ENCODE data around the gene ATF7.

ATF7 gene

DNA sequence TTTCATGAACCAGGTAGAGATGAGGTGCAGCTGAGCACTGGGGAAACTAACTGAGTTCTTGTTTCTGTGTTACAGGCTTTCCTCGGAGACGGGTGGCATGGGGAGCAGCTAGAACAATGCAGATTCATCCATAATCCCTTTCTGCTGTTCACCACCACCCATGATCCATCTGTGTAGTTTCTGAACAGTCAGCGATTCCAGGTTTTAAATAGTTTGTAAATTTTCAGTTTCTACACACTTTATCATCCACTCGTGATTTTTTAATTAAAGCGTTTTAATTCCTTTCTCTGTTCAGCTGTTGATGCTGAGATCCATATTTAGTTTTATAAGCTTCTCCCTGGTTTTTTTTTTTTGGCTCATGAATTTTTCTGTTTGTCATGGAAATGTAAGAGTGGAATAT, 146.9 kb downstream of the ATF7 start:
- no peaks in the 10 kb centered on the region for H3K9me3 ChIP-seq (ENCODE audit: low read depth, low read length)
- H3K9ac ChIP-seq (ENCODE audit: insufficient read length) = no peak overlapping the region
- peaks cover 84% of the 10 kb centered on the region for H3K36me3 ChIP-seq (ENCODE audit: insufficient read depth, low read length)
- no peak for TF ChIP-seq FOXP2 (optimal IDR thresholded peaks at IDR 0.05; ENCODE audit: control extremely low read depth, extremely low read length, insufficient read depth)
- no peak for DNase-seq (ENCODE audit: low read depth, low spot score)
- peak overlapping the region; percentile 80 for H3K27ac ChIP-seq
- H3K4me3 ChIP-seq = no peak overlapping the region

DNA sequence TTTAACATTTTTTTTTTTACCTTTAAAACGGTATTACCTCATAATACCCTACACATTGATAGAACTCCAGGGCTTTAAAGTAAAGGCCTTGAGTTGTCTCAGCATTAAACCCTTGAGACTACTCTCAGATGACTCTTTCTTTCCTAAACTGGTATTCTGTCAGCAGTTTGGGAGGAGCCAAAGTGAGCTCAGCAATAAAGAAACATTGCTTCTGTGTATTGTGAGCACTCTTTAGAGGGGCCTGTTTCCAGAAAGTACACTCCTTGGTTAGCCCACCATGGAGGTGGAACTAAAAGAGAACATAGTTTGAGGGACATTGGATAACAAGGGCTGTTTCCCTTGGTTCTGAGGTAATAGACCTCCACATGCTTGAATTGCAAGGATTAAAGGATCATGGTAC, 147.3 kb downstream of the ATF7 start:
- TF ChIP-seq FOXP2 (optimal IDR thresholded peaks at IDR 0.05; ENCODE audit: control extremely low read depth, extremely low read length, insufficient read depth) (no peak), POLR2AphosphoS5 (IDR thresholded peaks at IDR 0.05; ENCODE audit: borderline replicate concordance, low read depth, low read length) (no peak), EZH2 (IDR thresholded peaks at IDR 0.05) (no peak)
- DNase-seq (ENCODE audit: low read depth, low spot score) = no peak
- H3K4me3 ChIP-seq = no peak overlapping the region
- H3K9ac ChIP-seq (ENCODE audit: insufficient read length) = no peak overlapping the region
- H3K9me3 ChIP-seq (ENCODE audit: low read depth, low read length) = no peaks in the 10 kb centered on the region
- peaks cover 89% of the 10 kb centered on the region for H3K36me3 ChIP-seq (ENCODE audit: insufficient read depth, low read length)
- H3K27ac ChIP-seq = peak overlapping the region; percentile 80

- H3K27ac ChIP-seq = peak overlapping the region; percentile 44; the same call in 1 of the 2 replicates
- no peak for DNase-seq (ENCODE audit: low read depth, low spot score)
- no peaks in the 10 kb centered on the region for H3K9me3 ChIP-seq (ENCODE audit: low read depth, low read length)
- peaks cover 100% of the 10 kb centered on the region for H3K36me3 ChIP-seq (ENCODE audit: insufficient read depth, low read length)
- H3K4me3 ChIP-seq = no peak overlapping the region
- no peak overlapping the region for H3K9ac ChIP-seq (ENCODE audit: insufficient read length)
- TF ChIP-seq FOXP2 (optimal IDR thresholded peaks at IDR 0.05; ENCODE audit: control extremely low read depth, extremely low read length, insufficient read depth) = no peak
These were observed 149.4 kb downstream of the ATF7 start for GRCh38 chr12:53476769-53477209.

DNA sequence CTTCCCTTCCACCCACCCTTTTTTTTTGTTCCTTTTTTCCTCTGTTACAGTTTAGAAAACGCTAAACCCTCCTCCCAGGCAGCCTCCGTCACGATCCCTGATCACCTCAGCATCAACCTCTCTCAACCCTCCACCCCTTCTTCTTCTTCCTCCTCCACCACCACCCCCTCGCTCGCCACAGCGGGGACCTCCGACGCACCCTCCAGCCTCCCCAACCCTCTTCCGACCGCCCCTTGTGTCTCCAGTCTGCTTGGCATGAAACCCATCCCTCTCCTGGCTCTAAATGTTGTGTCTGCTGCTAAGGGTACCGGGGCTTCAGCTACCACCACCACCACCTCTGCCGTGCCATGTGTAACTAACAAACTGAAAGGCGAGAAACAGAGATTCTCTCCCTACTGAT, 151.4 kb downstream of the ATF7 start:
- Histone ChIP-seq H3K9me3 (ENCODE audit: low read depth, low read length) (no peaks in the 10 kb centered on the region), H3K4me3 (no peak overlapping the region), H3K36me3 (ENCODE audit: insufficient read depth, low read length) (peaks cover 99% of the 10 kb centered on the region), H3K9ac (ENCODE audit: insufficient read length) (no peak overlapping the region), H3K27ac (no peak overlapping the region; the same call in 1 of the 2 replicates)
- DNase-seq (ENCODE audit: low read depth, low spot score) = no peak
- TF ChIP-seq EZH2 (IDR thresholded peaks at IDR 0.05) = no peak
- TF ChIP-seq FOXP2 (optimal IDR thresholded peaks at IDR 0.05; ENCODE audit: control extremely low read depth, extremely low read length, insufficient read depth) = no peak
- no peak for TF ChIP-seq POLR2AphosphoS5 (IDR thresholded peaks at IDR 0.05; ENCODE audit: borderline replicate concordance, low read depth, low read length)

- no peak for TF ChIP-seq POLR2AphosphoS5 (IDR thresholded peaks at IDR 0.05; ENCODE audit: borderline replicate concordance, low read depth, low read length)
- TF ChIP-seq EZH2 (IDR thresholded peaks at IDR 0.05) = no peak
- TF ChIP-seq FOXP2 (optimal IDR thresholded peaks at IDR 0.05; ENCODE audit: control extremely low read depth, extremely low read length, insufficient read depth) = no peak
These were observed 152.1 kb downstream of the ATF7 start for GRCh38 chr12:53474077-53474476.

GRCh38 chr12:53472056-53472582, 154.1 kb downstream of the ATF7 start:
- Histone ChIP-seq H3K36me3 (ENCODE audit: insufficient read depth, low read length) (peaks cover 99% of the 10 kb centered on the region), H3K9me3 (ENCODE audit: low read depth, low read length) (no peaks in the 10 kb centered on the region), H3K9ac (ENCODE audit: insufficient read length) (no peak overlapping the region), H3K4me3 (no peak overlapping the region), H3K27ac (peak overlapping the region; percentile 67)
- DNase-seq (ENCODE audit: low read depth, low spot score) = no peak
- no peak for TF ChIP-seq FOXP2 (optimal IDR thresholded peaks at IDR 0.05; ENCODE audit: control extremely low read depth, extremely low read length, insufficient read depth)
- no peak for TF ChIP-seq EZH2 (IDR thresholded peaks at IDR 0.05)
- TF ChIP-seq POLR2AphosphoS5 (IDR thresholded peaks at IDR 0.05; ENCODE audit: borderline replicate concordance, low read depth, low read length) = no peak

More at GRCh38 chr12:53474077-53474476, 152.1 kb downstream of the ATF7 start:
- Histone ChIP-seq H3K9me3 (ENCODE audit: low read depth, low read length) (no peaks in the 10 kb centered on the region), H3K36me3 (ENCODE audit: insufficient read depth, low read length) (peaks cover 99% of the 10 kb centered on the region), H3K9ac (ENCODE audit: insufficient read length) (peak overlapping the region; percentile 36), H3K4me3 (no peak overlapping the region), H3K27ac (no peak overlapping the region)
- no peak for DNase-seq (ENCODE audit: low read depth, low spot score)

- Histone ChIP-seq H3K9ac (ENCODE audit: insufficient read length) (no peak overlapping the region), H3K4me3 (no peak overlapping the region)
These were observed 157.9 kb downstream of the ATF7 start for GRCh38 chr12:53468282-53468681.

DNA sequence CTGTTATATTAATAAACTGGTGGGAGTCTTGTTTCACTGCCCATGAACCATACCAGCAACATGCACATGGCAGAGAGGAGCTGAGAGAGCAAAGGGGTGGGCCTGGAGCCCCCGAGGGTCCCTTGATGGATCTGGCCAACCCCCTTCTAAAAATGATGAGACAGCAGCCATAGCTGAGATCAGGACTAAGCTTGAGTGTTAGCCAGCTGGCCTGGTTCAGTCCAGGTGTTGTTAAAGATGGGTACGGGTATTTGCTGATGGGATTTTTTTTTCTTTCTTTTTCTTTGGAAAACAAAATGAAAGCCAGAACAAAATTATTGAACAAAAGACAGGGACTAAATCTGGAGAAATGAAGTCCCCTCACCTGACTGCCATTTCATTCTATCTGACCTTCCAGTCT, 158.3 kb downstream of the ATF7 start:
- no peak overlapping the region for H3K9ac ChIP-seq (ENCODE audit: insufficient read length)
- TF ChIP-seq FOXP2 (optimal IDR thresholded peaks at IDR 0.05; ENCODE audit: control extremely low read depth, extremely low read length, insufficient read depth) (no peak), EZH2 (IDR thresholded peaks at IDR 0.05) (no peak), POLR2AphosphoS5 (IDR thresholded peaks at IDR 0.05; ENCODE audit: borderline replicate concordance, low read depth, low read length) (no peak)

More at GRCh38 chr12:53468282-53468681, 157.9 kb downstream of the ATF7 start:
- TF ChIP-seq POLR2AphosphoS5 (IDR thresholded peaks at IDR 0.05; ENCODE audit: borderline replicate concordance, low read depth, low read length) = no peak
- no peak for TF ChIP-seq EZH2 (IDR thresholded peaks at IDR 0.05)
- no peak for TF ChIP-seq FOXP2 (optimal IDR thresholded peaks at IDR 0.05; ENCODE audit: control extremely low read depth, extremely low read length, insufficient read depth)
- no peak for DNase-seq (ENCODE audit: low read depth, low spot score)
- Histone ChIP-seq H3K27ac (no peak overlapping the region), H3K36me3 (ENCODE audit: insufficient read depth, low read length) (peaks cover 99% of the 10 kb centered on the region), H3K9me3 (ENCODE audit: low read depth, low read length) (no peaks in the 10 kb centered on the region)

GRCh38 chr12:53467082-53467481, 159.1 kb downstream of the ATF7 start:
- no peaks in the 10 kb centered on the region for H3K9me3 ChIP-seq (ENCODE audit: low read depth, low read length)
- no peak overlapping the region for H3K9ac ChIP-seq (ENCODE audit: insufficient read length)
- no peak for DNase-seq (ENCODE audit: low read depth, low spot score)
- H3K4me3 ChIP-seq = no peak overlapping the region
- TF ChIP-seq EZH2 (IDR thresholded peaks at IDR 0.05) = no peak
- no peak for TF ChIP-seq POLR2AphosphoS5 (IDR thresholded peaks at IDR 0.05; ENCODE audit: borderline replicate concordance, low read depth, low read length)
- no peak for TF ChIP-seq FOXP2 (optimal IDR thresholded peaks at IDR 0.05; ENCODE audit: control extremely low read depth, extremely low read length, insufficient read depth)
- H3K27ac ChIP-seq = no peak overlapping the region
- H3K36me3 ChIP-seq (ENCODE audit: insufficient read depth, low read length) = peaks cover 99% of the 10 kb centered on the region

More for the DNA sequence above, 158.3 kb downstream of the ATF7 start:
- Histone ChIP-seq H3K4me3 (no peak overlapping the region), H3K36me3 (ENCODE audit: insufficient read depth, low read length) (peaks cover 99% of the 10 kb centered on the region), H3K9me3 (ENCODE audit: low read depth, low read length) (no peaks in the 10 kb centered on the region), H3K27ac (no peak overlapping the region)
- no peak for DNase-seq (ENCODE audit: low read depth, low spot score)
